KMS-11 (cell line): Measurements from ENCODE around the gene DRC7.

Experiments used
- H2AFZ ChIP-seq: fragments of 200-600 bp; sonication (generic); 2 replicates; pipeline ENCODE4 v1.6.1; 2016; ENCODE audit warnings: antibody characterized with exemption, mixed run types, low read depth
- H3K27ac ChIP-seq: fragments of 200-600 bp; sonication (generic); 2 replicates; pipeline ENCODE4 v1.6.1; 2016; ENCODE audit warnings: mild to moderate bottlenecking, mixed run types
- H3K27me3 ChIP-seq: fragments of 200-600 bp; sonication (generic); 2 replicates; pipeline ENCODE4 v1.6.1; 2017; ENCODE audit warnings: mild to moderate bottlenecking, low read depth, mixed run types, moderate library complexity; ENCODE audit not compliant: insufficient read depth
- H3K36me3 ChIP-seq: fragments of 200-600 bp; sonication (generic); 2 replicates; pipeline ENCODE4 v1.6.1; 2017; ENCODE audit warnings: mild to moderate bottlenecking, mixed run types; ENCODE audit not compliant: insufficient read depth
- H3K4me1 ChIP-seq: fragments of 200-600 bp; sonication (generic); 2 replicates; pipeline ENCODE4 v1.6.1; 2016; ENCODE audit warnings: mild to moderate bottlenecking, low read depth, mixed run types; ENCODE audit not compliant: poor library complexity, severe bottlenecking
- H3K4me2 ChIP-seq: fragments of 200-600 bp; sonication (generic); 2 replicates; pipeline ENCODE4 v1.7.0; 2016; ENCODE audit warnings: mild to moderate bottlenecking, mixed run types
- H3K4me3 ChIP-seq: fragments of 200-600 bp; sonication (generic); IDR thresholded peaks from 2 replicates; pipeline ENCODE4 v1.6.1; 2017; ENCODE audit warnings: low read depth, low read length, mixed read lengths; ENCODE audit not compliant: insufficient read depth
- H3K79me2 ChIP-seq: fragments of 200-600 bp; sonication (generic); 2 replicates; pipeline ENCODE4 v1.6.1; 2016; ENCODE audit warnings: low read depth, mixed run types; ENCODE audit not compliant: insufficient read depth
- H3K9ac ChIP-seq: fragments of 200-600 bp; sonication (generic); 2 replicates; pipeline ENCODE4 v1.6.1; 2016; ENCODE audit warnings: mild to moderate bottlenecking, mixed run types
- H4K20me1 ChIP-seq: fragments of 200-600 bp; sonication (generic); 2 replicates; pipeline ENCODE4 v1.6.1; 2016; ENCODE audit warnings: mild to moderate bottlenecking, mixed run types; ENCODE audit not compliant: insufficient read depth
- TF ChIP-seq, protein P1 (sequence below): fragments of 200-600 bp; sonication (generic); conservative IDR thresholded peaks from 2 replicates; pipeline ENCODE4 v1.6.1; 2017; ENCODE audit warnings: low read depth, mild to moderate bottlenecking, antibody characterized with exemption, low read length, moderate library complexity, mixed read lengths

DRC7 gene

DNA sequence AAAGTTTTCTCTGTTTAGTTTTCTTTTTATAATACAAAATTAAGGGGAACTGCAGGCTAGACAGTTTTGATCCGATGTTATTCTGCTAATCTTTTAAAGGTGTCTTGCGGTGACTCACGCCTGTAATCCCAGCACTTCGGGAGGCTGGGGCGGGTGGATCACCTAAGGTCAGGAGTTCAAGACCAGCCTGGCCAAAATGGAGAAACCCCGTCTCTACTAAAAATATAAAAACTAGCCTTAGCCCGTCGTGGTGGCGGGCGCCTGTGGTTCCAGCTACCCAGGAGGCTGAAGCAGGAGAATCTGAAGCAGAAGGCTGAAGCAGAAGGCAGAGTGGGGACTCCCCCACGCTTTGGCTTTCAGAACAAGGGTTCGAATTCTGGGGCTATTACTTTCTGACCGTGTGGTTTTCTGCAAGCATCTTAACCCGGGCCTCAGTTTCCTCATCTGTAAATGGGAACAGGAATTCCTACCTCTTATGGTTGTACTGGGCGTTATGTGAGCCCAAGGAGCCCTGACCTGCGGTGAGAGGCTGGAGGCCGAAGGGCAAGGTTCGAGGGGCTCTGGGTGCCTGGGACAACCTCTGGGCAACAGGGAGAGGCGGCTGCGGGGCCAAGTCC, 39.8 kb downstream of the DRC7 start:
- H4K20me1 ChIP-seq, result no peaks in the 10 kb centered on the region
- H3K4me2 ChIP-seq, result peak overlapping the region; percentile 37
- no peak overlapping the region for H3K4me3 ChIP-seq

DNA sequence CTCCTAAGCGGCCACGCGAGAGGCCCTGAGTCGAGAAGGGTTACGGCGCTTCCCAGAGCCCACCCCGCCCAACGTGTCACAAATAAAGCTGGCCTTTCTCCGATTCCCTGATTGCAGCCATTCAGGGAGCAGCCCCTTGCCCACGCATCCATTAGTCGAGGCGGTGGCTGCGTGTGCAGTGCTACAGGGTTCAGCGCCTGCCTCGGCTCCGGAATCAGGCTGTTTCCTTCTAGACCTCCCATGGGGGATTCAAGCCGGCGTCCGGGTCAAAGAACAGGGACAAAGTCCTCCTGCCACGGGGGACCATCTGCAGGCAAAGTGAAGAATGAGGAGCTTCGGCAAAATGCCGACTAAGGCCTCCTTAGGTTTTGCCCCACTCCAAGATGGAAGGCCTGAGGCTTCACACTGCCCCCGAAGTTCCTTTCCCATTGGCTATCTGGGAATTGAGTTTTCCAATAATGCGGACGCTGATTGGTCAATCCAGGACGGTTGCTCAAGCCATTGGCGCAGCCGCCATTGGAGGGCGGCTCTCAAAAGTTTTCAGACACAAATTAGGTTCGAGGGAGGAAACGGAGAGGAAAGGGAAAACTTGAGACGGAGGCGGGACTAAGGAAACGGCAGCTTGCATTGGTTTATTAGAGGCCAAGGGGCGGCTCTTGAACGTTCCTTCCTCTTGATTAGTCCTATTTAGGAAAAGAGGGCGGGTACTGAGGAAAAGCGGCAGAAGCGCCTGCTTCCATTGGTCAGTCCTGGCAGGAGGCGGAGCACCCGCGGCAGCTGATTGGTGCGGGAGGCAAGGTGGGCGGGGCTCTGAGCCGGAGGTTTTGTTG, 40.5 kb downstream of the DRC7 start:
- Histone ChIP-seq H3K79me2 (no peaks in the 10 kb centered on the region), H3K36me3 (no peaks in the 10 kb centered on the region), H2AFZ (peak overlapping the region; percentile 80), H3K27ac (peak overlapping the region; percentile 71), H3K4me2 (peak overlapping the region; percentile 69), H3K9ac (peak overlapping the region; percentile 89), H4K20me1 (no peaks in the 10 kb centered on the region), H3K27me3 (no peaks in the 10 kb centered on the region), H3K4me3 (no peak overlapping the region), H3K4me1 (peaks cover 9% of the 10 kb centered on the region)
- TF ChIP-seq, protein P1, sequence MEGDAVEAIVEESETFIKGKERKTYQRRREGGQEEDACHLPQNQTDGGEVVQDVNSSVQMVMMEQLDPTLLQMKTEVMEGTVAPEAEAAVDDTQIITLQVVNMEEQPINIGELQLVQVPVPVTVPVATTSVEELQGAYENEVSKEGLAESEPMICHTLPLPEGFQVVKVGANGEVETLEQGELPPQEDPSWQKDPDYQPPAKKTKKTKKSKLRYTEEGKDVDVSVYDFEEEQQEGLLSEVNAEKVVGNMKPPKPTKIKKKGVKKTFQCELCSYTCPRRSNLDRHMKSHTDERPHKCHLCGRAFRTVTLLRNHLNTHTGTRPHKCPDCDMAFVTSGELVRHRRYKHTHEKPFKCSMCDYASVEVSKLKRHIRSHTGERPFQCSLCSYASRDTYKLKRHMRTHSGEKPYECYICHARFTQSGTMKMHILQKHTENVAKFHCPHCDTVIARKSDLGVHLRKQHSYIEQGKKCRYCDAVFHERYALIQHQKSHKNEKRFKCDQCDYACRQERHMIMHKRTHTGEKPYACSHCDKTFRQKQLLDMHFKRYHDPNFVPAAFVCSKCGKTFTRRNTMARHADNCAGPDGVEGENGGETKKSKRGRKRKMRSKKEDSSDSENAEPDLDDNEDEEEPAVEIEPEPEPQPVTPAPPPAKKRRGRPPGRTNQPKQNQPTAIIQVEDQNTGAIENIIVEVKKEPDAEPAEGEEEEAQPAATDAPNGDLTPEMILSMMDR, result no peak

More for the DNA sequence above, 39.8 kb downstream of the DRC7 start:
- no peaks in the 10 kb centered on the region for H3K27me3 ChIP-seq
- TF ChIP-seq, protein P1, result no peak
- H3K9ac ChIP-seq, result peak overlapping the region; percentile 89
- no peaks in the 10 kb centered on the region for H3K36me3 ChIP-seq
- peak overlapping the region; percentile 80 for H2AFZ ChIP-seq
- H3K79me2 ChIP-seq, result no peaks in the 10 kb centered on the region
- H3K27ac ChIP-seq, result peak overlapping the region; percentile 71
- H3K4me1 ChIP-seq, result peaks cover 9% of the 10 kb centered on the region

DNA sequence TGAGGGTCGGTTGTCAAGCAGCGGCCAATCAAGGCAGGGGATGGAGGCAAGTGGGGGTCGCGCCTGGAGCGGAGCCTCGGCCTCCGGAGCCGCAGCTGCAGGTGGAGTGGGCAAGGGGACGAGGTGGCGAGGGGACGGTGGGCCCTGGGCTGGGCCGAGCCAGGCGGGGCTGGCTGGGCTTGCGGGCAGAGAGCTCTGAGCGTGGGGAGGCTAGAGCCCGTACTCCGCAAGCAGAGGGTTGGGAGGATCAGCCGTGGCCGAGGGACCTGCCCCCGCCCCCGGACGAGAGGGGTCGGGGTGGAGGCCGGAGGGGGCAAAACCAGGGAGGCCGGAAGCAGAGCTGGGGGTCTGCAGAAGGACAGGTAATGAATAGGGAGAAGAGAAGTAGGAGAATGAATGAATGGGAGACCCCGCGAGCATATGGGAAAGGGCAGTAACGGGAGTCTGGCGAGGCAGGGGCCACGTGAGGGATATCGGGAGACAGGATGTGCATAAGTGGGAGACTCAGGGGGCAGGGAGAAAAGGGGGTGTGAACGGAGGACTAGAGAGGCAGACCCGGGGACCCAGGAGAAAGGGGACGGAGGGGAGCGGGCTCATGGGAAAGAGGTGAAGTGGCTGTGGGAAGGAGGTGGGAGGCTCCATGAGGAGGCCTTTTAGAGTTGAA, 41.3 kb downstream of the DRC7 start, which contains the start of gene KATNB1:
Gene KATNB1, plus strand, starts transcription at position 16 of the 664 bp plus-strand sequence. CDS start 1,474 bp downstream, outside the sequence.
- Histone ChIP-seq H3K4me1 (peaks cover 9% of the 10 kb centered on the region), H3K4me3 (no peak within 1 kb of the TSS), H3K27ac (peak within 1 kb of the TSS; percentile 71), H3K36me3 (no peaks in the 10 kb centered on the region), H3K79me2 (no peaks in the 10 kb centered on the region), H3K9ac (peak within 1 kb of the TSS; percentile 89), H3K27me3 (no peaks in the 10 kb centered on the region), H3K4me2 (peak within 1 kb of the TSS; percentile 69), H4K20me1 (no peaks in the 10 kb centered on the region), H2AFZ (peak within 1 kb of the TSS; percentile 80)
- TF ChIP-seq, protein P1, result no peak
